HepG2 (cell line): ENCODE results near the gene RBM46. TPM values are rescaled to one million over a fixed set of nuclear protein-coding genes. Genes with fewer than 3 reads are reported as not detected.

Experiments
- ATAC-seq: fragments of 200-7000 bp; cut with Tn5 transposase; 3 replicates; pipeline ENCODE4 v1.9.1; 2020; ENCODE audit warnings: mild to moderate bottlenecking, moderate library complexity
- BruUV-seq: library from RNA; stranded (reverse); fragments of 400-500 nt; replicated peaks from 2 replicates; lab custom pipeline; 2021; lab: Mats Ljungman, UMichigan
- CTCF ChIA-PET: fragments of 300-600 bp; formaldehyde crosslinking; extraction: SDS; loops from one replicate; lab custom pipeline; 2021; ENCODE audit warnings: low total read pairs, inconsistent platforms, low intra/inter-chr PET ratio; lab: Yijun Ruan, JAX
- POLR2A ChIA-PET: fragments of 350-600 bp; sonication (Branson Sonifier 250); formaldehyde crosslinking; loops from one replicate; lab custom pipeline; 2020; ENCODE audit warnings: antibody characterized with exemption, inconsistent platforms; lab: Yijun Ruan, JAX
- DNase-seq: peaks from one replicate; pipeline ENCODE4 v3.0.0-alpha.2; 2015; ENCODE audit warnings: low spot score
- FAIRE-seq: peaks from 3 replicates; lab custom pipeline; 2011; peaks lifted over from hg19 to GRCh38; lab: Jason Lieb, UNC
- H2AFZ ChIP-seq: one replicate; pipeline ENCODE4 v1.6.1; 2011; ENCODE audit warnings: low read length, inconsistent platforms
- H3K27ac ChIP-seq: fragments of 300-600 bp; 3 replicates; pipeline ENCODE4 v1.8.0; 2011; ENCODE audit warnings: mixed run types, mild to moderate bottlenecking, mixed read lengths, low read length, inconsistent platforms; ENCODE audit not compliant: insufficient read depth; ENCODE audit errors: extremely low read length
- H3K27me3 ChIP-seq, 2 experiments: fragments of 200-600 bp in 1 of 2; 2 replicates in 1 of 2; 3 replicates in 1 of 2; pipeline versions ENCODE4 v1.6.0 to v1.8.0; 2011; ENCODE audit warnings: low read length in 2 of 2, mild to moderate bottlenecking in 2 of 2, moderate library complexity in 2 of 2, inconsistent platforms in 1 of 2; ENCODE audit not compliant: insufficient read depth in 2 of 2, control insufficient read depth in 1 of 2
- H3K36me3 ChIP-seq, 2 experiments: fragments of 200-600 bp in 1 of 2; replicated peaks in 1 of 2; 2 replicates in 1 of 2; 3 replicates in 1 of 2; pipeline versions ENCODE4 v1.5.1 to v1.8.0; 2011; ENCODE audit warnings: low read length in 2 of 2, inconsistent platforms in 1 of 2; ENCODE audit not compliant: insufficient read depth in 2 of 2, control insufficient read depth in 1 of 2
- H3K4me1 ChIP-seq: 2 replicates; pipeline ENCODE4 v1.5.1; 2012; ENCODE audit warnings: low read length, inconsistent platforms; ENCODE audit not compliant: insufficient read depth
- H3K4me2 ChIP-seq: 2 replicates; pipeline ENCODE4 v1.6.0; 2011; ENCODE audit warnings: low read depth, low read length, inconsistent platforms
- H3K4me3 ChIP-seq, 3 experiments: fragments of 200-600 bp in 1 of 3; sonication (generic), shearing (Covaris generic) in 1 of 3; replicated peaks in 1 of 3; 2 replicates each; pipeline ENCODE4 v1.5.1; 2011 to 2016; ENCODE audit warnings: low read length in 3 of 3, inconsistent platforms in 2 of 3, low read depth in 2 of 3, mild to moderate bottlenecking in 2 of 3, control low read depth in 1 of 3, mixed read lengths in 1 of 3; ENCODE audit not compliant: insufficient read depth in 1 of 3
- H3K79me2 ChIP-seq: one replicate; pipeline ENCODE4 v1.6.1; 2011; ENCODE audit warnings: low read length, inconsistent platforms; ENCODE audit not compliant: insufficient read depth
- H3K9ac ChIP-seq: 2 replicates; pipeline ENCODE4 v1.6.0; 2011; ENCODE audit warnings: mild to moderate bottlenecking, low read depth, low read length, inconsistent platforms; ENCODE audit not compliant: insufficient read depth
- H3K9me3 ChIP-seq: 2 replicates; pipeline ENCODE4 v1.5.1; 2012; ENCODE audit warnings: mild to moderate bottlenecking, low read length
- H4K20me1 ChIP-seq: 2 replicates; pipeline ENCODE4 v1.6.0; 2011; ENCODE audit warnings: inconsistent platforms, mild to moderate bottlenecking, low read length, moderate library complexity; ENCODE audit not compliant: insufficient read depth
- AFF4 ChIP-seq: sonication (generic); formaldehyde crosslinking; IDR thresholded peaks from 2 replicates; pipeline ENCODE4 v1.4.0; 2020; ENCODE audit warnings: missing genetic modification reagents
- FOXA1 ChIP-seq, 2 experiments: fragments of 450-650 bp in 1 of 2; sonication (generic) in 1 of 2; formaldehyde crosslinking in 1 of 2; IDR thresholded peaks; 2 replicates each; pipeline versions ENCODE4 v1.4.0 to v1.6.1; 2016 to 2020; ENCODE audit warnings: missing genetic modification reagents in 1 of 2
- MAFF ChIP-seq: IDR thresholded peaks from 2 replicates; pipeline ENCODE4 v1.6.1; 2011; ENCODE audit warnings: low read depth, low read length, improper control_type of control experiment
- MAFK ChIP-seq, 2 experiments: IDR thresholded peaks in 1 of 2; conservative IDR thresholded peaks in 1 of 2; 2 replicates each; pipeline ENCODE4 v1.6.1; 2011; ENCODE audit warnings: improper control_type of control experiment in 2 of 2, low read length in 2 of 2
- NFE2L2 ChIP-seq: fragments of 150-350 bp; IDR thresholded peaks from 2 replicates; pipeline ENCODE4 v1.6.1; 2014; ENCODE audit warnings: low read length
- PHF5A ChIP-seq: IDR thresholded peaks from one replicate; pipeline ENCODE4 v1.6.1; 2018; ENCODE audit warnings: low read depth, missing genetic modification reagents; ENCODE audit not compliant: unreplicated experiment
- XBP1 ChIP-seq: sonication (generic); formaldehyde crosslinking; IDR thresholded peaks from 2 replicates; pipeline ENCODE4 v1.5.0; 2020; ENCODE audit warnings: missing genetic modification reagents
- ZNF253 ChIP-seq: sonication (generic); formaldehyde crosslinking; IDR thresholded peaks from 2 replicates; pipeline ENCODE4 v1.8.0; 2022; ENCODE audit warnings: mild to moderate bottlenecking, missing genetic modification reagents, borderline replicate concordance
- in situ Hi-C: cut with HindIII; loops from 2 replicates; pipeline ENCODE4 v1.10.0; 2017; ENCODE audit warnings: low pct_unique_long_range_greater_than_20kb; ENCODE audit not compliant: extremely low pct_ligation_motif_present
- intact Hi-C: fragments of 100-400 bp; cut with micrococcal nuclease; formaldehyde crosslinking; loops from one replicate; pipeline ENCODE4 v1.10.0; 2022; ENCODE audit not compliant: unreplicated experiment
- polyA plus RNA-seq, 8 experiments: library from polyadenylated mRNA; depleted of rRNA in 3 of 8; stranded (reverse) in 7 of 8; unstranded in 1 of 8; fragments of >200 nt; fragmentation: Illumina TruSeq in 4 of 8; extraction: Trizol in 4 of 8; gene quantifications; 2 replicates each; pipeline versions ENCODE4 v1.2.1 to v1.2.3, GENCODE V29; 2011 to 2016; ENCODE audit warnings: low read depth in 4 of 8, missing spikeins in 1 of 8, mixed read lengths in 1 of 8; ENCODE audit not compliant: insufficient read depth in 1 of 8
- total RNA-seq, 5 experiments: library from RNA; depleted of rRNA; stranded (reverse); fragments of >200 nt; fragmentation: Illumina TruSeq; extraction: Trizol; gene quantifications; 2 replicates each; pipeline ENCODE4 v1.2.3, GENCODE V29; 2016; ENCODE audit warnings: low read depth in 1 of 5
- TF ChIP-seq, protein P1 (sequence below): sonication (generic); formaldehyde crosslinking; IDR thresholded peaks from 2 replicates; pipeline ENCODE4 v1.5.0; 2020; ENCODE audit warnings: mild to moderate bottlenecking, missing genetic modification reagents

RBM46 gene
- total and polyA plus RNA-seq, 2 of the 13 experiments (the other 11 are each of a cell fraction or from before 2014, with no cell fraction given): not detected

DNA sequence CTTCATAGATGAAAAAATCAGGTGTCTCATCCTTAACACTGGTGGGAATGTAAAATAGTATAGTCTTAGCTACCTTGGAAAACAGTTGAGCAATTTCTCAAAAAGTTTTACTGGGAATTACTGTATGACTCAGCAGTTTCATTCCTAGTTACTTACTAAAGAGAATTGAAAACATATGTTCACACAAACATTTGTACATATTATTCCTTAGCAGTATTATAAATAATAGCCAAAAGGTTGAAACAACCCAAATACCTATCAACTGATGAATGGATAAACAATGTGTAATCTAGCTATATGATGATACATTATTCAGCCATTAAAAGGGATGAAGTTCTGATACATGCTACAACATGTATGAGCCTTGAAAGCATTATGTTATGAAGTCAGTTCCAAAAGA is 41.7 kb downstream of the RBM46 start:
- ATAC-seq (no peak), DNase-seq (no peak), FAIRE-seq (no peak)
- no peaks in the 10 kb centered on the region for H3K27me3 ChIP-seq
- ChIA-PET POLR2A (no interaction called here), CTCF (no interaction called here)
- no peak overlapping the region for H2AFZ ChIP-seq
- H3K27ac ChIP-seq: no peak overlapping the region
- no peak overlapping the region for H3K9ac ChIP-seq
- H4K20me1 ChIP-seq: no peaks in the 10 kb centered on the region
- intact Hi-C loops (no loop called here), in situ Hi-C loops (loop anchor here (25.0 kb wide), 1 partner anchor 540 kb away; no protein-coding TSS in a partner anchor)
- no peaks in the 10 kb centered on the region for H3K4me1 ChIP-seq
- no peak overlapping the region for H3K4me2 ChIP-seq
- no peaks in the 10 kb centered on the region for H3K9me3 ChIP-seq
- no peaks in the 10 kb centered on the region for H3K79me2 ChIP-seq
- BruUV-seq: no TSS peak
- H3K36me3 ChIP-seq: no peaks in the 10 kb centered on the region; a peak in 1 of 5 replicates
- H3K4me3 ChIP-seq: no peak overlapping the region
- TF ChIP-seq FOXA1 (IDR thresholded peaks at IDR 0.05): no peak
- no peak for TF ChIP-seq FOXA1 (CRISPR knock-in tag; IDR thresholded peaks at IDR 0.05)
- TF ChIP-seq AFF4: no peak
- no peak for TF ChIP-seq ZNF253 (CRISPR knock-in tag)
- TF ChIP-seq, protein P1, sequence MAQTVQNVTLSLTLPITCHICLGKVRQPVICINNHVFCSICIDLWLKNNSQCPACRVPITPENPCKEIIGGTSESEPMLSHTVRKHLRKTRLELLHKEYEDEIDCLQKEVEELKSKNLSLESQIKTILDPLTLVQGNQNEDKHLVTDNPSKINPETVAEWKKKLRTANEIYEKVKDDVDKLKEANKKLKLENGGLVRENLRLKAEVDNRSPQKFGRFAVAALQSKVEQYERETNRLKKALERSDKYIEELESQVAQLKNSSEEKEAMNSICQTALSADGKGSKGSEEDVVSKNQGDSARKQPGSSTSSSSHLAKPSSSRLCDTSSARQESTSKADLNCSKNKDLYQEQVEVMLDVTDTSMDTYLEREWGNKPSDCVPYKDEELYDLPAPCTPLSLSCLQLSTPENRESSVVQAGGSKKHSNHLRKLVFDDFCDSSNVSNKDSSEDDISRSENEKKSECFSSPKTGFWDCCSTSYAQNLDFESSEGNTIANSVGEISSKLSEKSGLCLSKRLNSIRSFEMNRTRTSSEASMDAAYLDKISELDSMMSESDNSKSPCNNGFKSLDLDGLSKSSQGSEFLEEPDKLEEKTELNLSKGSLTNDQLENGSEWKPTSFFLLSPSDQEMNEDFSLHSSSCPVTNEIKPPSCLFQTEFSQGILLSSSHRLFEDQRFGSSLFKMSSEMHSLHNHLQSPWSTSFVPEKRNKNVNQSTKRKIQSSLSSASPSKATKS (CRISPR knock-in tag): no peak
- TF ChIP-seq MAFF: peak; percentile 62; the same call in 1 of the 2 replicates
- TF ChIP-seq NFE2L2: peak; percentile 77
- no peak for TF ChIP-seq PHF5A (CRISPR knock-in tag)
- TF ChIP-seq MAFK (conservative IDR thresholded peaks at IDR 0.05 in 1 of 2, IDR thresholded peaks at IDR 0.05 in 1 of 2; ENCODE audit: low read length in 2 of 2): peak; percentile 70 to 85
- TF ChIP-seq XBP1 (CRISPR knock-in tag): no peak
